Activated CD4-positive, CD25-positive, alpha-beta regulatory T cell treated with anti-CD3 and anti-CD28 coated beads, Interleukin-2, amount 50 U/mL, for 72 hours (primary cell): Measurements from ENCODE around the gene LEMD2.
A peak's percentile ranks its signal among the peaks of the same experiment; 100 is the strongest.

Experiments used
- DNase-seq: peaks from one replicate; pipeline ENCODE4 v3.0.0; 2021

Gene LEMD2

DNA sequence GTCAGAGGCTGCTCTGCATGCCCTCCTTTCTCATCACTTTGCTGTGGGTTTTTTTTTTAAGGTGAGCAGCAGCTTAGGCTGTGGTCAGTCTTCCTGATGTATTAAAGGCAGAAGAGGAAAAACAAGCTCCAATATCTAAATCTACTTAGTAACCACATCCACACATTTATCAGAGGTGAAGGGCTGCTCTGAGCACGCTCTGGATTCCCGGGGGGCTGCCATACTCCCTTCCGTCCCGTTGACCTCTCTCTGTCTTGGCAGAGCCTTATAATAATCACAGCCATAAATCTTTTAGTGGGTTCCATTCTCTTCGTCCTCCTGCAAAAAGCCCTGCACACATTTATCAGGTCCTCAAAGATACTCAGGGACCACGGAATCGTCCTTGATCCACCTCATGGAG lies 2.7 kb upstream of the LEMD2 start:
- DNase-seq, result no peak

GRCh38 chr6:33790910-33791309 lies 2.0 kb upstream of the LEMD2 start:
- DNase-seq, result no peak

DNA sequence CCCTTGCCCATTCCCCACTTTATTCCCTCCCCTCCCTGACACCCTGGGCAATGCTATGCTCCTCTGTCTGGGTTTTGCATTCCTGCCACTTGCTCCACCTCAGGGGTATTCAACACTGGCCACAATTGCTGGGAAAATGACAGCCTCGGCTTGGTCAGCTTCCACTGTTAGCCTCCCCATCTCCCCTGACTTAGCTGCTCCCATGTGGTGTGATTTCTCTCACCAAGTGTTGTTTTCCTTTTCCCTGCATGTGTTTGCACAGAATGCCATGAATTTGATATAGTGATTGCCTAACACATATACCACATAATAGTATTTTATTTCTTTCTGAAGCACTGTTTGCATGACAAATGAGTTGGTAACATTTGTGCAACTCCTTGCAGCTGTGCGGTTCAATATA lies 1.4 kb upstream of the LEMD2 start:
- no peak for DNase-seq

DNA sequence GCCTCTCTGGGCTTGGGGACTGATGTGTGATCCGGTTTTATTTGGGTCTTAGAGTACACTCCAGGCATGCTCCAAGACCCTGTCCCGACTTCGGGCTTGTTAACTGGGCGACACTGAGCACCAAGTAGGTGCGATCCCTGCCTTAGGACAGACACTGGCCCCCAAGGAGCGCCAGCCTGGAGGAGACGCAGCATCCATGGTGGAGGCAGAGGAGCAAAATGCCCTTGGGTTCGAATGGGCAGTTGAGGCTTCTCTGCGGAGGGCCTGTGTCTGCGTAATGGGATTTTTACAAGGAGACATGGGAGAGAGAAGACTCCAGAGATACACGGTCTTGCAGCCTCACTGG lies 593 bp upstream of the LEMD2 start:
- DNase-seq, result no peak

GRCh38 chr6:33787954-33788693 lies 806 bp downstream of the LEMD2 start:
- DNase-seq, result peak; percentile 72

DNA sequence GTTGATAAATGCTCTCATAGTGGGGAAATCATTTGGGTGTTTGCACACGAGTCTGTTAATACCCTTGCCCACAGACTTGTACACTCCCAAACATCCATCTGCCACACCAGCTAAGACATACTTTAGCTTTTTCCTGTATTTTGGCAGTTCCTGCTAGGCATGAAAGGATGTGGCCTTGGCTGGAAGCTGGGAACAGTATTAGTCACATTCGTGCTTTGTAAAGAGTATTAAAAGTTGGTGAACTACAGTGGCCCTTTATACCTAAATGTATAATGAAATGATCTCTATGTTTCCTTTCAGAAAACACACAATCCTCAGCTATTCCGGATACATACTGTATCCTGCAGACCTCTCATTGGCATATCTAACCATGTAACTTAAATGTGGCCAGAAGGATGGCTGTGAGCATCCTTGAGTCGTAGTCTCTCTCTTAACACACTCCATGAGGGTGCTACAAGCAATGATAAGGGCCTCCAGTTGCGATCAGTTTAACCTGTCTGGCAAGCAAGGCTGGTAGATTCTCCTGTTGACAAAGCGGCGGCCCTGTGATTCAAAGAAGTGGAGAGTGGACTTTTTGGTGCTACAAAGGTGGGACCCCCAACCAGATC lies 1.5 kb downstream of the LEMD2 start:
- no peak for DNase-seq

GRCh38 chr6:33786736-33787135 lies 2.2 kb downstream of the LEMD2 start:
- no peak for DNase-seq

DNA sequence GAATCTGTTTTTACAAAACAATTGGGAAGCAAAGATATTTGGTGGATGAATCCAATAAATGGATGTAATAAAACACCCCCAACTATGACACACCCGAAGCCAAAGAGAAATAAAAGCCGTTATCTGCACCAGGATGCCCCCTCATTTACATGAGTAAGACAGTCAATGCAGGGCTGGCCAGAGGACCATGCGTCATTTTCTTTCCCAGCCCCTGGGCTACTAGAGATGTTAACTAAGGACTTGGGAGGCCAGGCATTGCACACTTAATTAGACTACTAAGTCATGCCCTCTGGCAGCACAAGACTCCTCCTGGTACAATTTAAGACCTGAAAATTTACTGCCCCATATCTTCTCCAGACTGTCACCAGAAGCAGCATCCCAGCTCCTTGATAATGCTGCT lies 3.2 kb downstream of the LEMD2 start:
- DNase-seq, result no peak

GRCh38 chr6:33784787-33785186 lies 4.1 kb downstream of the LEMD2 start:
- DNase-seq, result no peak

GRCh38 chr6:33783781-33784520 lies 5.0 kb downstream of the LEMD2 start:
- DNase-seq, result no peak

DNA sequence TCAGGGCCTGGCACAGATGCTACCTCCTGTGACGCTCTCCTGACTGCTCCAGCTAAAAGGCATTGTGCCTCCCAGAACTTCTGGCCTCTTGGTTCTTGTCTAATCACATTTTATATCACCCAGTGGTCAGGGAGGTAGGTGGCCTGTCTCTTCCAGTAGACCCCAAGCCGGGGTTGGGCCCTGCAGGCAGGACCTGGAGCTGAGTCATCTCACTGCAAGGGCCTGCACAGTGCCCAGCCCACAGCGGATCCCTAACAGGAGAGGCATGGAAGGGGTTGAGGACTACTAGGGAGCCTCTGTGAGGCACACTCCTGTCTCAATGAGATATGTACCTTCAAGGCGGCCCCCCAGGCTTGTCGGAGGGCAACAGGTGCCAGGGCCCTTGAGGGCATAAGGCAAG lies 6.4 kb downstream of the LEMD2 start:
- DNase-seq, result no peak

DNA sequence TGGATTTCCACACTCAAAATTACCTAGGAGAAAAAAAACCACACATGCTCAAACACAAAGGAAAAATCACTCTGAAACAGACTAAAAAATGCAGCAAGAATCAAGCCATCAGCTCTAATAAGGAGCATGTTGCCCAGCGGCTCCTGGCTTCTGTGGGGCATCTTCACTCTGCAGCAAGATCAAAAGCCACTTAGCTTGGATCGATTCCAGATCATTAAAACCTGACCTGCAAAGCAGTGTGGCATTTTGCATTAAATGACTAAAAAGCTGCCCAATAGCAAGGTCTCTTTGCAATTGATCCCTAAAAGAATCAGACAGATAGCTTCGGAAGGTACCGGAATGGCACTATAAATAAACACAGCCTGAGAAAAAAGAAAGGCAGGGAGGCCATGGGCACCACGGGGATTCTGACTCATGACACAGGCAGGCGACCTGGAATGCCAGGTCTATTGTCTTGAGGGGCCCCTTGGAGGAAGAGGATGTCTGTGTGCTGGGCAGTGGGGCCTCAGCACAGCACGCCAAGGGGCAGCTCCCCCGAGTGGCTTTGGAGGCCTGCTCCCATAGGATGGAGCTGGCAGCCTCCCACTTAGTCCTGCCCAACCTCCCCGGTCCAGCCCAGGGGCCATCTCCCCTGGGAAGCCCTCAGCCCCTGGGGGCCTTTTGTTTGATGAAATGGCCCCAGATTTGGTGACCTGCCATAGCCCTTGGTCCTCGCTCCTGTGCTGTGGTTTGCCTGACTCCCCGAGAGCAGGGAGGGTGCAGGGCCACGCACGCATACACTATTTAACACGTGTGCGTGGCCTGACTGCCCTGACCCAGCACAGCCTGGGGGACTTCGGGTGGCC lies 7.6 kb downstream of the LEMD2 start:
- DNase-seq, result no peak

DNA sequence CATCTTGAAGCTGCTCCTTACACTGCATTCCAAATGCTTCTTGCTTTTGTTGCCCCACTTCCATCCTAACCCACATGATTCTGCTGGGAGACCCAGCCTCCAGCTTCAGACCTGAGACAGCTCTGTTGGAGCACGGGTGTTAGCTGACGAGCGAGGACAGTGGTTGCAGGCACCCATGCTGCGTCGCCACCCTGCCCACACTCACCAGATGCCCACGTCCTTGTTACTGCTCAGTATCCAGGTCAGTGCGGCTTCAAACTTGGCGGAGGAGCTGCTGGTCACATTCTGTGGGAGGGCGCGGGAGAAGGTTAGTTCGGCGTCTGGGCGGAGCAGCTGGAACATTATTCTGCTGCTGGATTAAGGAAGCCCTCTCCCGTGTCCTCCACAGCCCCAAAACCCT lies 9.0 kb downstream of the LEMD2 start:
- DNase-seq, result no peak

GRCh38 chr6:33779290-33779689 lies 9.6 kb downstream of the LEMD2 start:
- no peak for DNase-seq

DNA sequence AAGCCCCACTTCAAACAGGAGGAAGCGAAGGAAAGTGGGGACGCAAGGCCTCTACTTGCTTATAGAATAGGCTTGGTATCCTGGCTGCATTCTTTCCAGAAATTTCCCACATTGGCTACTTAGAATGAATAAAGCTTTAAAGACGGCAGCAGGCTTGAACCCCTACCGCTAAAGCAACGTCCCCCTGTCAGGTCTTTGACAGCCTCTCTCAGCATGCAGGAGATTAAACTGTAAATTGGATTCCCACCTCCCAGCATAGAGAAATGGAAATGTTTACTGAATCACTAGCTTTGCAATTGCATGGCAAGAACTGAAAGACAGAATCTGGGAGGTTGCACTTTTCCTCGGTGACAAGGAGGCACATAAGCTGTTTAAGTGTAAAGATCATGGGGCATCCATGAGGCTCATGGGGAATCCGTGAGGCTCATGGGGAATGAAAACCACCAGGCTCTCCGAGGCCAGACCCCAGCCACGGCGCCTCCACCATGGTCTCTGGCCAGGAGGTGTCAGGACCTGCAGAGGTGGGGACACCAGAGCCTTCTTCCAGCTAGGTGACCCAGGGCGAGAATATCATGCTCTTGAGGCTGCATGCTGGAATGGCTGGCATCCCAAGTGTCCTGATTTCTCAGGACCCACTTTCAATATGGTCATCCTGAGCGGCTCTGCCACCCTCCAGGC lies 10.3 kb downstream of the LEMD2 start:
- DNase-seq, result no peak

GRCh38 chr6:33777398-33778388 lies 11.2 kb downstream of the LEMD2 start:
- DNase-seq, result no peak

DNA sequence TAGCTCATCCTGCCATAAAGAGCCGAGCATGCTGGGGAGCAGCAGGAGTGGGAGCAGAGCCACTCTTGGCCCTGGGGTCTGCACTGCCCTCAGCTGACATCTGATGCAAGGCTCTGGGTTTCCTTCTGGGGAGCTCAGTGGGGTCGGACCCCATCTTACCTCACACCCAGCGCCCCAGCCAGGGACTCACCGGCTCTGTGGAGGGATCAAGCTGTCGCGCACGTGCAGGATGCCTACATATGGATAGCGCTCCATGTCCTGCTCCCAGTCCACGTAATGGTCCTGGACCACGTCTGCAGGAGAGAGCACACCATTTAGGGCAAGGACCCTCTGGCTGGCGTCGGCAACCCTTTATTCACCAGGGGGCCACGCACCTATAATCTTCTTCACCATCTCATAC lies 12.2 kb downstream of the LEMD2 start:
- no peak for DNase-seq

DNA sequence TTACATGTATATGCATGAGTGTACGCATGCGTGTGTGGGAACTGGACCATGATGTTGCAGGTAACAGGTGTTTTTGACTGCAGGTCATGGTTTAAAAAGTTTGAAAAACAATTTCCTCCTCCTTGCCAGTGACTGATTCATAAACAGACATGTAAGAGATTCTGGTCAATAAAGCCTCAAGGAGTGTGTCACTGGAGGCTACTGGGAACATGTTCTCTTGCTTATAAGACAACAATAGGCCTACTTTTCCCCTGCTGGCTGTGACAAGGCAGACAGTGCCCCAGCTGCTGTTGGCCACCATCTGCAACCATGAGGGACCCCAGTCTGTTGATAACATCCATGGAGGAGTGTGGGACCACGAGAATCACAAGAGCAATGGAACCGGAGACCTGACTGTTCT lies 12.7 kb downstream of the LEMD2 start:
- no peak for DNase-seq

DNA sequence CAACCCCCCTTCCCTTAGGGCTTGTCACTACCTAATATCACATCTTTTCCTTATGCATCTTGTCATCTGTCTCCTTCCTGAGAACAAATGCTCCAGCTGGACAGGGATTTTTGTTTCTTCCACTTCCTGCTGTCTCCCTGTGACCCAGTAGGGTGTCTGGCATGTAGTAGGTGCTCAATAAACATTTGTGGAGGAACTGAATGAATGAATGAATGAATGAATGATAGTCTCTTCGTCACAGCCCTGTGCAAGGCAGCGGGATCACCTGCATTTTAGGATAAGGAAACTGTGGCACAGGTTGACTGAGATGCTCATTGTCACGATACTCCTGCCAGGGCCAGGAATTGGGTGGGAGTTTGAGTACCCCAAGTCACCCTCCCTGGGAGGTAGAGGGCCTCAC lies 14.2 kb downstream of the LEMD2 start:
- no peak for DNase-seq

DNA sequence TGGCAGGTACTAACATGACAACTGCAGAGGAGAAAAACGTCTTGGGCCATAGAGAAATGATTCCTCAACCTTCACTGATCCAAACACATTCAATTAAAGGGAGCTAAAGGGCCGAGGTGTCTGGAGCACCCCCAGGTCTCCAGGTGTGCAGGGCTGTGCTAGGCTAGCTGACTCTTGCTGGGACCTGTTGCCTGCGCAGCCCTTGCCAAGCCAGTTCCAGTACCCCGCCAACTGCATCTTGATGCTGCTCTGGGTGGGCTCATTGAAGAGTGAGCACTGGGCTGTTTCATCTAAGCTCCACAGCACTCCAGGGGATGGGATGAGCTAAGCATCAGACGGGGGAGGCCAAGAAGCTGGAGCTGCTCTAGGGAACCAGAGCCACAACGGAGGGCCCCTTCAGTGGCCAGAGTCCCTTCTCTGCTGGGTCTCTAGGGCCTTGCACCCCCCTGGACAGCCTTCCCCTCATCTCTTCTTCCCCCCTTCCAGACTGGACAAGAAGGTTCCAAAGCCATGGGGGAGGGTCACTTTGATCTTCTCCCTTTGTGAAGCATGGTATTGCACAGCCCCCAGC lies 15.9 kb downstream of the LEMD2 start:
- no peak for DNase-seq
